ENCODE data around the gene TARS2.

The TARS2 gene

GRCh38 chr1:150548324-150548631 lies 61.1 kb downstream of the TARS2 start:
- peak overlapping the region; percentile 66 for H3K27ac ChIP-seq
- TF ChIP-seq CTCF (IDR thresholded peaks at IDR 0.05) (no peak), ZFX (IDR thresholded peaks at IDR 0.05; ENCODE audit: borderline replicate concordance) (no peak)

GRCh38 chr1:150548632-150549495 lies 61.6 kb downstream of the TARS2 start, which contains the start of gene ADAMTSL4:
Gene ADAMTSL4, plus strand, starts transcription at chr1:150549408. Its CDS starts 2,881 bp downstream, at chr1:150552289.
- TF ChIP-seq CTCF (IDR thresholded peaks at IDR 0.05) (peak; percentile 48), ZFX (IDR thresholded peaks at IDR 0.05; ENCODE audit: borderline replicate concordance) (no peak)
- peak within 1 kb of the TSS; percentile 66 for H3K27ac ChIP-seq

GRCh38 chr1:150549496-150550221 lies 62.4 kb downstream of the TARS2 start:
- no peak for TF ChIP-seq CTCF (IDR thresholded peaks at IDR 0.05)
- TF ChIP-seq ZFX (IDR thresholded peaks at IDR 0.05; ENCODE audit: borderline replicate concordance) = no peak
- H3K27ac ChIP-seq = peak overlapping the region; percentile 66; the same call in 1 of the 2 replicates

- TF ChIP-seq CTCF (IDR thresholded peaks at IDR 0.05) (no peak), ZFX (IDR thresholded peaks at IDR 0.05; ENCODE audit: borderline replicate concordance) (no peak)
- no peak overlapping the region for H3K27ac ChIP-seq
Measured at GRCh38 chr1:150550222-150551050, 63.2 kb downstream of the TARS2 start.

GRCh38 chr1:150551051-150551783 lies 64.0 kb downstream of the TARS2 start:
- TF ChIP-seq ZFX (IDR thresholded peaks at IDR 0.05; ENCODE audit: borderline replicate concordance) (no peak), CTCF (IDR thresholded peaks at IDR 0.05) (no peak)
- H3K27ac ChIP-seq = no peak overlapping the region

- TF ChIP-seq ZFX (IDR thresholded peaks at IDR 0.05; ENCODE audit: borderline replicate concordance) = no peak
- no peak for TF ChIP-seq CTCF (IDR thresholded peaks at IDR 0.05)
- no peak overlapping the region for H3K27ac ChIP-seq
Measured at GRCh38 chr1:150551784-150552127, 64.5 kb downstream of the TARS2 start.

Data from 22Rv1 (cell line).